Neural cell (in vitro differentiated cells): ENCODE results near the gene PDZRN3. TPM values are rescaled to one million over a fixed set of nuclear protein-coding genes. Genes with fewer than 3 reads are reported as not detected.

Experiments
- H2AFZ ChIP-seq: fragments of 200-600, 300-800 bp; sonication (generic), shearing (Covaris generic); 2 replicates; pipeline ENCODE4 v1.6.0; 2014; ENCODE audit warnings: low read depth, mild to moderate bottlenecking, antibody characterized with exemption, low read length, moderate library complexity
- H3F3A ChIP-seq: fragments of 200-600 bp; shearing (Covaris generic); 2 replicates; pipeline ENCODE4 v1.6.1; 2016; ENCODE audit warnings: mild to moderate bottlenecking, moderate library complexity, mixed read lengths, antibody characterized with exemption, low read length; ENCODE audit not compliant: insufficient read depth, poor library complexity, severe bottlenecking
- H3K27ac ChIP-seq: fragments of 200-600, 300-800 bp; sonication (generic), shearing (Covaris generic); 2 replicates; pipeline ENCODE4 v1.5.1; 2014; ENCODE audit warnings: mild to moderate bottlenecking, low read length, moderate library complexity
- H3K27me3 ChIP-seq: fragments of 300-800, 200-600 bp; sonication (generic), shearing (Covaris generic); 2 replicates; pipeline ENCODE4 v1.6.0; 2014; ENCODE audit warnings: mild to moderate bottlenecking, low read depth, low read length, moderate library complexity; ENCODE audit not compliant: insufficient read depth
- H3K36me3 ChIP-seq: fragments of 300-800, 200-600 bp; sonication (generic), shearing (Covaris generic); 2 replicates; pipeline ENCODE4 v1.5.1; 2014; ENCODE audit warnings: mild to moderate bottlenecking, antibody characterized with exemption, low read length, moderate library complexity; ENCODE audit not compliant: insufficient read depth
- H3K4me2 ChIP-seq: fragments of 300-800, 200-600 bp; sonication (generic), shearing (Covaris generic); 2 replicates; pipeline ENCODE4 v1.6.0; 2014; ENCODE audit warnings: mild to moderate bottlenecking, low read length
- H3K4me3 ChIP-seq: fragments of 300-800, 200-600 bp; sonication (generic), shearing (Covaris generic); 2 replicates; pipeline ENCODE4 v1.5.1; 2014; ENCODE audit warnings: mild to moderate bottlenecking, low read length, moderate library complexity
- H3K79me2 ChIP-seq: fragments of 200-600 bp; shearing (Covaris generic); replicated peaks from 2 replicates; pipeline ENCODE4 v1.6.0; 2014; ENCODE audit warnings: mild to moderate bottlenecking, low read length, moderate library complexity; ENCODE audit not compliant: insufficient read depth
- H3K9ac ChIP-seq: fragments of 300-800, 200-600 bp; sonication (generic), shearing (Covaris generic); 2 replicates; pipeline ENCODE4 v1.6.1; 2016; ENCODE audit warnings: mild to moderate bottlenecking, low read length, mixed read lengths
- H3K9me2 ChIP-seq: fragments of 200-600 bp; shearing (Covaris generic); 2 replicates; pipeline ENCODE4 v1.6.1; 2016; ENCODE audit warnings: mild to moderate bottlenecking, low read length, mixed read lengths; ENCODE audit not compliant: insufficient read depth
- H3K9me3 ChIP-seq: fragments of 200-600, 300-800 bp; sonication (generic), shearing (Covaris generic); 2 replicates; pipeline ENCODE4 v1.6.1; 2016; ENCODE audit warnings: mild to moderate bottlenecking, mixed run types, low read length, moderate library complexity, mixed read lengths
- H4K20me1 ChIP-seq: fragments of 200-600 bp; shearing (Covaris generic); 2 replicates; pipeline ENCODE4 v1.6.1; 2016; ENCODE audit warnings: mild to moderate bottlenecking, mixed run types; ENCODE audit not compliant: insufficient read depth
- EP300 ChIP-seq: fragments of 450-650 bp; conservative IDR thresholded peaks from 2 replicates; pipeline ENCODE4 v1.6.1; 2014; ENCODE audit warnings: antibody characterized with exemption, mild to moderate bottlenecking, moderate library complexity; ENCODE audit not compliant: poor library complexity, severe bottlenecking
- EZH2 ChIP-seq: fragments of 200-600, 300-800 bp; shearing (Covaris generic), sonication (generic); IDR thresholded peaks from 2 replicates; pipeline ENCODE4 v1.6.1; 2014; ENCODE audit warnings: antibody characterized with exemption, low read length, borderline replicate concordance, mild to moderate bottlenecking; ENCODE audit not compliant: insufficient read depth, poor library complexity, severe bottlenecking
- MXI1 ChIP-seq: fragments of 450-650 bp; conservative IDR thresholded peaks from 2 replicates; pipeline ENCODE4 v1.6.1; 2014; ENCODE audit warnings: antibody characterized with exemption, mild to moderate bottlenecking; ENCODE audit not compliant: poor library complexity, severe bottlenecking
- POLR2AphosphoS5 ChIP-seq: IDR thresholded peaks from 2 replicates; pipeline ENCODE4 v1.6.1; 2012
- RAD21 ChIP-seq: fragments of 450-650 bp; conservative IDR thresholded peaks from 2 replicates; pipeline ENCODE4 v1.6.1; 2014; ENCODE audit warnings: antibody characterized with exemption, mild to moderate bottlenecking, moderate library complexity
- SMC3 ChIP-seq: fragments of 450-650 bp; conservative IDR thresholded peaks from 2 replicates; pipeline ENCODE4 v1.6.1; 2014; ENCODE audit warnings: antibody characterized with exemption, mild to moderate bottlenecking, moderate library complexity; ENCODE audit not compliant: poor library complexity
- TAF1 ChIP-seq: IDR thresholded peaks from 2 replicates; pipeline ENCODE4 v1.6.1; 2012; ENCODE audit warnings: low read depth
- polyA plus RNA-seq: library from polyadenylated mRNA; depleted of rRNA; stranded (reverse); fragments of >200 nt; gene quantifications from 2 replicates; pipeline ENCODE4 v1.2.3, GENCODE V29; 2014
- TF ChIP-seq, protein P1 (sequence below): fragments of 450-650 bp; IDR thresholded peaks from 2 replicates; pipeline ENCODE4 v1.5.1; 2014; ENCODE audit warnings: antibody characterized with exemption, mild to moderate bottlenecking, moderate library complexity; ENCODE audit not compliant: poor library complexity, severe bottlenecking
- TF ChIP-seq, protein P2 (sequence below): IDR thresholded peaks from 2 replicates; pipeline ENCODE4 v1.6.1; 2012; ENCODE audit warnings: borderline replicate concordance

PDZRN3 gene
- polyA plus RNA-seq, 1 donor from 2014 or later = 1.1 TPM

- H4K20me1 ChIP-seq = no peaks in the 10 kb centered on the region
- H3K4me3 ChIP-seq = no peak overlapping the region
- H3K27me3 ChIP-seq = no peaks in the 10 kb centered on the region
- H3K36me3 ChIP-seq = no peaks in the 10 kb centered on the region
- H3F3A ChIP-seq = no peaks in the 10 kb centered on the region
- no peak overlapping the region for H3K4me2 ChIP-seq
- no peak overlapping the region for H3K27ac ChIP-seq
- H3K9me3 ChIP-seq = no peaks in the 10 kb centered on the region
- H3K79me2 ChIP-seq = no peaks in the 10 kb centered on the region
- no peaks in the 10 kb centered on the region for H3K9me2 ChIP-seq
- TF ChIP-seq EP300 = no peak
- TF ChIP-seq SMC3 = no peak
- TF ChIP-seq, protein P1, sequence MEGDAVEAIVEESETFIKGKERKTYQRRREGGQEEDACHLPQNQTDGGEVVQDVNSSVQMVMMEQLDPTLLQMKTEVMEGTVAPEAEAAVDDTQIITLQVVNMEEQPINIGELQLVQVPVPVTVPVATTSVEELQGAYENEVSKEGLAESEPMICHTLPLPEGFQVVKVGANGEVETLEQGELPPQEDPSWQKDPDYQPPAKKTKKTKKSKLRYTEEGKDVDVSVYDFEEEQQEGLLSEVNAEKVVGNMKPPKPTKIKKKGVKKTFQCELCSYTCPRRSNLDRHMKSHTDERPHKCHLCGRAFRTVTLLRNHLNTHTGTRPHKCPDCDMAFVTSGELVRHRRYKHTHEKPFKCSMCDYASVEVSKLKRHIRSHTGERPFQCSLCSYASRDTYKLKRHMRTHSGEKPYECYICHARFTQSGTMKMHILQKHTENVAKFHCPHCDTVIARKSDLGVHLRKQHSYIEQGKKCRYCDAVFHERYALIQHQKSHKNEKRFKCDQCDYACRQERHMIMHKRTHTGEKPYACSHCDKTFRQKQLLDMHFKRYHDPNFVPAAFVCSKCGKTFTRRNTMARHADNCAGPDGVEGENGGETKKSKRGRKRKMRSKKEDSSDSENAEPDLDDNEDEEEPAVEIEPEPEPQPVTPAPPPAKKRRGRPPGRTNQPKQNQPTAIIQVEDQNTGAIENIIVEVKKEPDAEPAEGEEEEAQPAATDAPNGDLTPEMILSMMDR = no peak
- TF ChIP-seq, protein P2, sequence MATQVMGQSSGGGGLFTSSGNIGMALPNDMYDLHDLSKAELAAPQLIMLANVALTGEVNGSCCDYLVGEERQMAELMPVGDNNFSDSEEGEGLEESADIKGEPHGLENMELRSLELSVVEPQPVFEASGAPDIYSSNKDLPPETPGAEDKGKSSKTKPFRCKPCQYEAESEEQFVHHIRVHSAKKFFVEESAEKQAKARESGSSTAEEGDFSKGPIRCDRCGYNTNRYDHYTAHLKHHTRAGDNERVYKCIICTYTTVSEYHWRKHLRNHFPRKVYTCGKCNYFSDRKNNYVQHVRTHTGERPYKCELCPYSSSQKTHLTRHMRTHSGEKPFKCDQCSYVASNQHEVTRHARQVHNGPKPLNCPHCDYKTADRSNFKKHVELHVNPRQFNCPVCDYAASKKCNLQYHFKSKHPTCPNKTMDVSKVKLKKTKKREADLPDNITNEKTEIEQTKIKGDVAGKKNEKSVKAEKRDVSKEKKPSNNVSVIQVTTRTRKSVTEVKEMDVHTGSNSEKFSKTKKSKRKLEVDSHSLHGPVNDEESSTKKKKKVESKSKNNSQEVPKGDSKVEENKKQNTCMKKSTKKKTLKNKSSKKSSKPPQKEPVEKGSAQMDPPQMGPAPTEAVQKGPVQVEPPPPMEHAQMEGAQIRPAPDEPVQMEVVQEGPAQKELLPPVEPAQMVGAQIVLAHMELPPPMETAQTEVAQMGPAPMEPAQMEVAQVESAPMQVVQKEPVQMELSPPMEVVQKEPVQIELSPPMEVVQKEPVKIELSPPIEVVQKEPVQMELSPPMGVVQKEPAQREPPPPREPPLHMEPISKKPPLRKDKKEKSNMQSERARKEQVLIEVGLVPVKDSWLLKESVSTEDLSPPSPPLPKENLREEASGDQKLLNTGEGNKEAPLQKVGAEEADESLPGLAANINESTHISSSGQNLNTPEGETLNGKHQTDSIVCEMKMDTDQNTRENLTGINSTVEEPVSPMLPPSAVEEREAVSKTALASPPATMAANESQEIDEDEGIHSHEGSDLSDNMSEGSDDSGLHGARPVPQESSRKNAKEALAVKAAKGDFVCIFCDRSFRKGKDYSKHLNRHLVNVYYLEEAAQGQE = no peak
- no peak for TF ChIP-seq TAF1
- TF ChIP-seq MXI1 = no peak
- TF ChIP-seq RAD21 = no peak
- no peak for TF ChIP-seq EZH2
- TF ChIP-seq POLR2AphosphoS5 = no peak
- H3K9ac ChIP-seq = no peak overlapping the region
- no peak overlapping the region for H2AFZ ChIP-seq
Measured at GRCh38 chr3:73409138-73409763, 215.5 kb downstream of the PDZRN3 start.

GRCh38 chr3:73408634-73409033 is 216.1 kb downstream of the PDZRN3 start:
- Histone ChIP-seq H4K20me1 (no peaks in the 10 kb centered on the region), H3K9me2 (no peaks in the 10 kb centered on the region), H3K27me3 (no peaks in the 10 kb centered on the region), H3K9ac (no peak overlapping the region), H3K9me3 (no peaks in the 10 kb centered on the region), H3K36me3 (no peaks in the 10 kb centered on the region), H3K27ac (no peak overlapping the region), H2AFZ (no peak overlapping the region), H3F3A (no peaks in the 10 kb centered on the region), H3K4me3 (no peak overlapping the region), H3K4me2 (no peak overlapping the region), H3K79me2 (no peaks in the 10 kb centered on the region)
- TF ChIP-seq RAD21 (no peak), MXI1 (no peak), EP300 (peak; percentile 56), POLR2AphosphoS5 (peak; percentile 62)
- TF ChIP-seq, protein P1 = no peak
